PC-9 (cell line): ENCODE results near the gene NEB. TPM values are rescaled to one million over a fixed set of nuclear protein-coding genes. Genes with fewer than 3 reads are reported as not detected.

Source experiments
- BruUV-seq: library from RNA; stranded (reverse); fragments of 400-500 nt; replicated peaks from 2 replicates; lab custom pipeline; 2021; lab: Mats Ljungman, UMichigan
- CTCF ChIA-PET: fragments of 300-600 bp; sonication (Branson Sonifier 250); formaldehyde crosslinking; loops from one replicate; lab custom pipeline; 2022; ENCODE audit warnings: antibody characterized with exemption; lab: Charles Lee
- POLR2A ChIA-PET: fragments of 300-600 bp; sonication (Branson Sonifier 250); formaldehyde crosslinking; loops from one replicate; lab custom pipeline; 2022; ENCODE audit warnings: antibody characterized with exemption; ENCODE audit not compliant: unreplicated experiment; lab: Charles Lee
- DNase-seq, 2 experiments: peaks; one replicate each; pipeline versions ENCODE4 v3.0.0 to v3.0.0-alpha.2; 2015 to 2022; ENCODE audit warnings: mixed read lengths in 1 of 2
- H2AFZ ChIP-seq: fragments of 200-600 bp; sonication (generic); 2 replicates; pipeline ENCODE4 v1.8.1; 2017; ENCODE audit warnings: antibody characterized with exemption
- H3F3A ChIP-seq: fragments of 200-600 bp; sonication (generic); 2 replicates; pipeline ENCODE4 v1.8.1; 2017; ENCODE audit warnings: antibody characterized with exemption, mild to moderate bottlenecking, low read depth; ENCODE audit not compliant: insufficient read depth
- H3K27ac ChIP-seq: fragments of 200-600 bp; sonication (generic); 2 replicates; pipeline ENCODE4 v1.6.1; 2016; ENCODE audit warnings: mixed run types
- H3K27me3 ChIP-seq: fragments of 200-600 bp; sonication (generic); 2 replicates; pipeline ENCODE4 v1.6.1; 2016; ENCODE audit warnings: low read depth, mixed run types; ENCODE audit not compliant: insufficient read depth
- H3K36me3 ChIP-seq: fragments of 200-600 bp; sonication (generic); 2 replicates; pipeline ENCODE4 v1.6.1; 2016; ENCODE audit warnings: low read depth, mixed run types
- H3K4me1 ChIP-seq: fragments of 200-600 bp; sonication (generic); replicated peaks from 2 replicates; pipeline ENCODE4 v1.6.1; 2016; ENCODE audit warnings: mixed run types; ENCODE audit not compliant: insufficient read depth
- H3K4me2 ChIP-seq: fragments of 200-600 bp; sonication (generic); 2 replicates; pipeline ENCODE4 v1.6.1; 2017; ENCODE audit warnings: mixed run types
- H3K4me3 ChIP-seq: fragments of 200-600 bp; sonication (generic); 2 replicates; pipeline ENCODE4 v1.6.1; 2016; ENCODE audit warnings: mixed run types
- H3K79me2 ChIP-seq: fragments of 200-600 bp; sonication (generic); 2 replicates; pipeline ENCODE4 v1.6.1; 2017; ENCODE audit warnings: low read depth, mixed run types
- H3K9me2 ChIP-seq: fragments of 200-600 bp; sonication (generic); 2 replicates; pipeline ENCODE4 v1.8.1; 2017; ENCODE audit warnings: mild to moderate bottlenecking; ENCODE audit not compliant: insufficient read depth
- H3K9me3 ChIP-seq: fragments of 200-600 bp; sonication (generic); 2 replicates; pipeline ENCODE4 v1.8.1; 2016; ENCODE audit warnings: low read depth; ENCODE audit not compliant: insufficient read depth
- H4K20me1 ChIP-seq: fragments of 200-600 bp; sonication (generic); 2 replicates; pipeline ENCODE4 v1.8.1; 2017; ENCODE audit not compliant: insufficient read depth
- CTCF ChIP-seq: fragments of 200-600 bp; sonication (generic); conservative IDR thresholded peaks from 2 replicates; pipeline ENCODE4 v1.6.1; 2017; ENCODE audit warnings: mixed run types, antibody characterized with exemption, mild to moderate bottlenecking, moderate library complexity
- EZH2 ChIP-seq: fragments of 200-600 bp; sonication (generic); IDR thresholded peaks from 2 replicates; pipeline ENCODE4 v1.8.0; 2017; ENCODE audit warnings: antibody characterized with exemption, low read depth
- intact Hi-C: fragments of 100-400 bp; cut with micrococcal nuclease; formaldehyde crosslinking; loops from one replicate; pipeline ENCODE4 v1.10.0; 2022; ENCODE audit not compliant: unreplicated experiment
- total RNA-seq: library from RNA; stranded (reverse); gene quantifications from 2 replicates; pipeline ENCODE4 v1.2.3, GENCODE V29; 2021

NEB gene
- total RNA-seq, 1 experiment from 2014 or later, result 0.15 TPM

GRCh38 chr2:151673016-151673415, 61.3 kb downstream of the NEB start:
- Histone ChIP-seq H3K36me3 (no peaks in the 10 kb centered on the region), H3K79me2 (no peaks in the 10 kb centered on the region), H4K20me1 (no peaks in the 10 kb centered on the region), H3K4me2 (no peak overlapping the region), H3K27ac (no peak overlapping the region), H3K27me3 (no peaks in the 10 kb centered on the region), H3K4me3 (no peak overlapping the region), H2AFZ (no peak overlapping the region), H3F3A (no peaks in the 10 kb centered on the region), H3K9me2 (no peaks in the 10 kb centered on the region), H3K9me3 (no peaks in the 10 kb centered on the region), H3K4me1 (no peaks in the 10 kb centered on the region)
- intact Hi-C loops, result no loop called here
- no peak for DNase-seq
- no TSS peak for BruUV-seq
- ChIA-PET CTCF (no interaction called here), POLR2A (no interaction called here)
- TF ChIP-seq EZH2 (no peak), CTCF (no peak)

- H3K27ac ChIP-seq, result no peak overlapping the region
- H3F3A ChIP-seq, result no peaks in the 10 kb centered on the region
- BruUV-seq, result no TSS peak
- H3K4me1 ChIP-seq, result no peaks in the 10 kb centered on the region
- H3K4me3 ChIP-seq, result no peak overlapping the region
- POLR2A ChIA-PET, result no interaction called here
- no peak overlapping the region for H3K4me2 ChIP-seq
- H3K9me2 ChIP-seq, result no peaks in the 10 kb centered on the region
- no peaks in the 10 kb centered on the region for H3K79me2 ChIP-seq
- TF ChIP-seq EZH2 (no peak), CTCF (no peak)
- no peak overlapping the region for H2AFZ ChIP-seq
- intact Hi-C loops, result no loop called here
- H4K20me1 ChIP-seq, result no peaks in the 10 kb centered on the region
- H3K36me3 ChIP-seq, result no peaks in the 10 kb centered on the region
- H3K27me3 ChIP-seq, result no peaks in the 10 kb centered on the region
- H3K9me3 ChIP-seq, result no peaks in the 10 kb centered on the region
- DNase-seq, result no peak
- CTCF ChIA-PET, result no interaction called here
Measured at GRCh38 chr2:151672277-151672676, 62.0 kb downstream of the NEB start.

DNA sequence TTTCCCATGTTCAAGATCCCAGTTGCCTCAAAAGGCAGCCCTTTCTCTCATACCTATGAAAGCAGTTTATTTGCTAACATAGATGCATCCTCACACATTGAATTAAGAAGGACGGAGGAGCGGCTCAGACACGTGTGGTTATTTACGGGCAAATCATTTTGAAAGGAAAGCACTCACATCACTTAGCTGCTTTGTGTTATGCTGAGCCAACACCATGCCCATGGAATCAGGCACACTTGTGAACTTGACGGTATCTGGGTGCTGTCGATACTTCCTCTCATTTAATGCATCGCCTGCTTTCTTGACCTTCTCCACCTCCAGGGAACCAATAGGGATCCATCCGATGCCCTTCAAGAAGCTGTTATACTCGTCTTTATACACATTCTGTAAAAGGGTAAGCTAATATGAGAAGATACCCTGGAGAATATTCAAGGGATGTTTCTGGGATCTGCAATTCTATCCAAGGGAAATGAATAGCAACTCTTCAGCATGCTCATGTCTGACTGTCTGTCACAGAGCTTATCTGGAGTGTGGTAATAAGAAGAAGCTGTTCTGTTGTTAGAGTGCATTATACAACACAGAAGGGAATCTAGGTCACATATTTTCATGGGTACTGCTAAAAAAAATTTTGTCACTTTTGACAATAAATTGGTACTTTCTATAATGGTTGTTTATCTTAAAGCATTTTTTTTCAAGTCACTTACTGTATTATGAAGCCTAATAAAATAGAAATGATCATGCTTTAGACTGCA, 63.3 kb downstream of the NEB start:
- ChIA-PET POLR2A (interaction anchor here (0.6 kb wide), 1 partner anchor 673 kb away, joined by 4 read pairs; no protein-coding TSS in a partner anchor), CTCF (no interaction called here)
- no peaks in the 10 kb centered on the region for H3K9me3 ChIP-seq

More for the DNA sequence above, 63.3 kb downstream of the NEB start:
- TF ChIP-seq EZH2 (no peak), CTCF (no peak)
- Histone ChIP-seq H3K27me3 (no peaks in the 10 kb centered on the region), H3K4me2 (no peak overlapping the region), H3K79me2 (no peaks in the 10 kb centered on the region), H3K4me1 (no peaks in the 10 kb centered on the region), H3F3A (no peaks in the 10 kb centered on the region), H3K27ac (no peak overlapping the region), H3K36me3 (no peaks in the 10 kb centered on the region), H2AFZ (no peak overlapping the region), H3K4me3 (no peak overlapping the region), H4K20me1 (no peaks in the 10 kb centered on the region), H3K9me2 (no peaks in the 10 kb centered on the region)
- intact Hi-C loops, result no loop called here
- DNase-seq, result no peak
- no TSS peak for BruUV-seq
